SK-N-SH treated with all-trans-retinoic acid at 6 μM for 48 hours (cell line): Measurements from ENCODE around the gene KRTAP9-4.

Experiments
- ATAC-seq: fragments of 200-7000 bp; cut with Tn5 transposase; 3 replicates; pipeline ENCODE4 v1.9.1; 2020; ENCODE audit warnings: mild to moderate bottlenecking, moderate library complexity
- ARNTL ChIP-seq: fragments of 450-650 bp; formaldehyde crosslinking; IDR thresholded peaks from 2 replicates; pipeline ENCODE4 v1.5.0; 2020; ENCODE audit warnings: low read depth, mild to moderate bottlenecking, moderate library complexity, borderline replicate concordance
- BACH2 ChIP-seq: fragments of 250-450 bp; sonication (Bioruptor Pico); IDR thresholded peaks from 2 replicates; pipeline ENCODE4 v1.9.0; 2021; ENCODE audit warnings: mild to moderate bottlenecking, borderline replicate concordance
- CREB5 ChIP-seq: fragments of 250-450 bp; sonication (Bioruptor Pico); IDR thresholded peaks from 2 replicates; pipeline ENCODE4 v1.5.1; 2020; ENCODE audit warnings: low read depth, mild to moderate bottlenecking, moderate library complexity
- CSDC2 ChIP-seq: fragments of 250-450 bp; sonication (Bioruptor Pico); IDR thresholded peaks from 2 replicates; pipeline ENCODE4 v1.5.0; 2020; ENCODE audit warnings: mild to moderate bottlenecking, moderate library complexity
- CSRNP3 ChIP-seq: fragments of 250-450 bp; sonication (Bioruptor Pico); IDR thresholded peaks from 2 replicates; pipeline ENCODE4 v1.5.1; 2021; ENCODE audit warnings: mild to moderate bottlenecking, moderate library complexity
- ESRRG ChIP-seq: fragments of 250-450 bp; sonication (Bioruptor Pico); IDR thresholded peaks from 2 replicates; pipeline ENCODE4 v1.6.1; 2021; ENCODE audit warnings: mild to moderate bottlenecking
- GLIS3 ChIP-seq: fragments of 250-450 bp; sonication (Bioruptor Pico); IDR thresholded peaks from 2 replicates; pipeline ENCODE4 v1.5.0; 2020; ENCODE audit warnings: mild to moderate bottlenecking, moderate library complexity
- ISL1 ChIP-seq: fragments of 250-450 bp; sonication (Bioruptor Pico); IDR thresholded peaks from 2 replicates; pipeline ENCODE4 v2.1.2; 2022; ENCODE audit warnings: mild to moderate bottlenecking, moderate library complexity
- OSR1 ChIP-seq: fragments of 250-450 bp; sonication (Bioruptor Pico); IDR thresholded peaks from 2 replicates; pipeline ENCODE4 v1.8.0; 2022; ENCODE audit warnings: moderate library complexity, mild to moderate bottlenecking, inconsistent platforms
- PATZ1 ChIP-seq: fragments of 250-450 bp; sonication (Bioruptor Pico); IDR thresholded peaks from 2 replicates; pipeline ENCODE4 v1.8.0; 2020; ENCODE audit warnings: mild to moderate bottlenecking, moderate library complexity, borderline replicate concordance
- POU6F1 ChIP-seq: fragments of 250-450 bp; sonication (Bioruptor Pico); IDR thresholded peaks from 2 replicates; pipeline ENCODE4 v1.8.0; 2021; ENCODE audit warnings: low read depth, mild to moderate bottlenecking, moderate library complexity, borderline replicate concordance
- PPARA ChIP-seq: fragments of 250-450 bp; sonication (Bioruptor Pico); IDR thresholded peaks from 2 replicates; pipeline ENCODE4 v1.5.0; 2020; ENCODE audit warnings: mild to moderate bottlenecking, borderline replicate concordance
- RARB ChIP-seq: fragments of 250-450 bp; sonication (Bioruptor Pico); IDR thresholded peaks from 2 replicates; pipeline ENCODE4 v1.8.0; 2021; ENCODE audit warnings: mild to moderate bottlenecking, moderate library complexity
- SNAI2 ChIP-seq: fragments of 250-450 bp; sonication (Bioruptor Pico); IDR thresholded peaks from 2 replicates; pipeline ENCODE4 v1.5.0; 2020; ENCODE audit warnings: mild to moderate bottlenecking, moderate library complexity
- TSHZ2 ChIP-seq: fragments of 250-450 bp; sonication (Bioruptor Pico); IDR thresholded peaks from 2 replicates; pipeline ENCODE4 v1.5.0; 2020; ENCODE audit warnings: mild to moderate bottlenecking, moderate library complexity
- ZC3H10 ChIP-seq: fragments of 250-450 bp; sonication (Bioruptor Pico); IDR thresholded peaks from 2 replicates; pipeline ENCODE4 v1.5.1; 2021; ENCODE audit warnings: mild to moderate bottlenecking, moderate library complexity
- ZFP3 ChIP-seq: fragments of 250-450 bp; sonication (Bioruptor Pico); IDR thresholded peaks from 2 replicates; pipeline ENCODE4 v1.5.0; 2020; ENCODE audit warnings: mild to moderate bottlenecking, moderate library complexity
- ZNF565 ChIP-seq: fragments of 450-650 bp; formaldehyde crosslinking; conservative IDR thresholded peaks from 2 replicates; pipeline ENCODE4 v1.5.0; 2020; ENCODE audit warnings: low read depth, mild to moderate bottlenecking, moderate library complexity
- ZNF70 ChIP-seq: fragments of 450-650 bp; formaldehyde crosslinking; IDR thresholded peaks from 2 replicates; pipeline ENCODE4 v1.5.0; 2020; ENCODE audit warnings: mild to moderate bottlenecking, moderate library complexity
- ZNF8 ChIP-seq: fragments of 450-650 bp; formaldehyde crosslinking; IDR thresholded peaks from 2 replicates; pipeline ENCODE4 v1.5.0; 2020; ENCODE audit warnings: mild to moderate bottlenecking, moderate library complexity

Gene KRTAP9-4

GRCh38 chr17:41294016-41294415 is 44.5 kb downstream of the KRTAP9-4 start:
- ATAC-seq: no peak

GRCh38 chr17:41296846-41297245 is 47.4 kb downstream of the KRTAP9-4 start:
- no peak for ATAC-seq
- TF ChIP-seq ZC3H10 (CRISPR knock-in tag) (no peak), CSRNP3 (no peak), ZNF565 (CRISPR knock-in tag) (no peak)

More at GRCh38 chr17:41294016-41294415, 44.5 kb downstream of the KRTAP9-4 start:
- no peak for TF ChIP-seq ZNF565 (CRISPR knock-in tag)
- TF ChIP-seq TSHZ2 (CRISPR knock-in tag): no peak
- no peak for TF ChIP-seq CREB5
- TF ChIP-seq GLIS3 (CRISPR knock-in tag): no peak

GRCh38 chr17:41298458-41299135 is 49.1 kb downstream of the KRTAP9-4 start:
- ATAC-seq: no peak
- TF ChIP-seq ESRRG (CRISPR knock-in tag): no peak
- TF ChIP-seq CSRNP3: no peak
- no peak for TF ChIP-seq CSDC2 (CRISPR knock-in tag)
- TF ChIP-seq CREB5: no peak
- no peak for TF ChIP-seq TSHZ2 (CRISPR knock-in tag)
- TF ChIP-seq BACH2 (CRISPR knock-in tag): no peak
- TF ChIP-seq GLIS3 (CRISPR knock-in tag): no peak
- TF ChIP-seq RARB (CRISPR knock-in tag): no peak
- no peak for TF ChIP-seq ARNTL (CRISPR knock-in tag)
- no peak for TF ChIP-seq PATZ1 (CRISPR knock-in tag)
- TF ChIP-seq OSR1 (CRISPR knock-in tag): no peak
- no peak for TF ChIP-seq ZNF8 (CRISPR knock-in tag)
- no peak for TF ChIP-seq ZC3H10 (CRISPR knock-in tag)
- TF ChIP-seq ZFP3 (CRISPR knock-in tag): no peak
- no peak for TF ChIP-seq ZNF70 (CRISPR knock-in tag)
- no peak for TF ChIP-seq PPARA (CRISPR knock-in tag)
- no peak for TF ChIP-seq SNAI2 (CRISPR knock-in tag)
- TF ChIP-seq ISL1 (CRISPR knock-in tag): no peak
- no peak for TF ChIP-seq POU6F1 (CRISPR knock-in tag)
